ENCODE results near the gene PPP4R3A.
"Not testable (repeated sequence)": the region's sequence is repeated elsewhere in the genome, so short reads cannot be mapped to it uniquely, and the experiment has no call there.

The PPP4R3A gene

GRCh38 chr14:91453744-91454143, 56.4 kb downstream of the PPP4R3A start:
- DNase-seq = no peak
- intact Hi-C loops (cut with DNase I) = no loop called here

DNA sequence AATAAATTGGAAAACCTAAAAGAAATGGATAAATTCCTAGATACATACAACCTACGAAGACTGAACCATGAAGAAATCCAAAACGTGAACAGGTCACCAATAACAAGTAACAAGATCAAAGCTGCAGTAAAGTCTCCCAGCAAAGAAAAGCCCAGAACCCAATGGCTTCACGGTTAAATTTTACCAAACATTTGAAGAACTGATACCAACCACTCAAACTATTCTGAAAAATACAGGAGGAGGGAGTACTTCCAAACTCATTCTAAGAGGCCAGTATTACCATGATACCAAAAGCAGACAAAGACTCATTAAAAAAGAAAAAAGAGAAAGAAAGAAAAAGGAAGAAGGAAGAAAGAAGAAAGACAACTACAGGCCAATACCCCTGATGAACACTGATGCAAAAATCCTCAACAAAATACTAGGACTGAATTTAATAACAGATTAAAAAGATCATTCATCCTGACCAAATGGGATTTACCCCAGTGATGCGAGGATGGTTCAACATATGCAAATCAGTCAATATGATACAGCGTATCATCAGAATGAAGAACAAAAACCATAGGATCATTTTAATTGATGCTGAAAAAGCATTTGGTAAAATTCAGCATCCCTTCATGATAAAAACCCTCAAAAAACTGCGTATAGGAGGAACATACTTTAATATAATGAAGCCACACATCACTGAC, 65.6 kb downstream of the PPP4R3A start:
- DNase-seq = no peak
- intact Hi-C loops (cut with DNase I) = no loop called here

DNA sequence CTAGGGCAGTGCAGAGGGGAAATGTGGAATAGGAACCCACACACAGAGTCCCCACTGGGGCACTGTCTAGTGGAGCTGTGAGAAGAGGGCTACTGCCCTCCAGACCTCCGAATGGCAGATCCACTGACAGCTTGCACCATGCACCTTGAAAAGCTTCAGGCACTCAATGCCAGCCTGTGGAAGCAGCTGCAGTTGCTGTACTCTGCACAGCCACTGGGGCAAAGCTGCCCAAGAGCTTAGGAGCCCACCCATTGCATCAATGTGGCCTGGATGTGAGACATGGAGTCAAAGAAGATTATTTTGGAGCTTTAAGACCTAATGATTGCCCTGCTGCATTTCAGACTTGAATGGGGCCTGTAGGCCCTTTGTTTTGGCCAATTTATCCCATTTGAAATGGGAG, 70.8 kb downstream of the PPP4R3A start:
- intact Hi-C loops (cut with DNase I) = no loop called here
- DNase-seq = no peak

DNA sequence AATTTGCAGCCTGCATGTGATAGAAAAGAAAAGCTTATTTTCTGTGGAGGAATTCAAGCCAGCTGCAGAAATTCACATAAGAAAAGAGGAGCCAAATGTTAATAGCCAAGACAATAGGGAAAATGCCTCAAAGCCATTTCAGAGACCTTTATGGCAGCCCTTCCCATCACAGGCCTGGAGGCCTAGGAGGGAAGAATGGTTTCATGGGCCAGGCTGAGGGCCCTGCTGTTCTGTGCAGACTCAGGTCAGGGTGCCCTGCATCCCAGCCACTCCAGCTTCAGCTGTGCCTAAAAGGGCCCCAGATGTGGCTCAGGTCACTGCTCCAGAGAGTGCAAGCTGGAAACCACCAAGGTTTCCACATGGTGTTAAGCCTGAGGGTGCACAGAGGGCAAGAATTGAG, 71.3 kb downstream of the PPP4R3A start:
- intact Hi-C loops (cut with DNase I) = no loop called here
- DNase-seq = no peak

DNA sequence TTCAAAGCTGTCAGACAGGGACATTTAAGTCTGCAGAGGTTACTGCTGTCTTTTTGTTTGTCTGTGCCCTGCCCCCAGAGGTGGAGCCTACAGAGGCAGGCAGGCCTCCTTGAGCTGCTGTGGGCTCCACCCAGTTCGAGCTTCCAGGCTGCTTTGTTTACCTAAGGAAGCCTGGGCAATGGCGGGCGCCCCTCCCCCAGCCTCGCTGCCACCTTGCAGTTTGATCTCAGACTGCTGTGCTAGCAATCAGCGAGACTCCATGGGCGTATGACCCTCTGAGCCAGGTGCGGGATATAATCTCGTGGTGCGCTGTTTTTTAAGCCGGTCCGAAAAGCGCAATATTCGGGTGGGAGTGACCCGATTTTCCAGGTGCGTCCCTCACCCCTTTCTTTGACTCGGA, 73.8 kb downstream of the PPP4R3A start:
- DNase-seq; intact Hi-C loops (cut with DNase I): not testable (repeated sequence)

DNA sequence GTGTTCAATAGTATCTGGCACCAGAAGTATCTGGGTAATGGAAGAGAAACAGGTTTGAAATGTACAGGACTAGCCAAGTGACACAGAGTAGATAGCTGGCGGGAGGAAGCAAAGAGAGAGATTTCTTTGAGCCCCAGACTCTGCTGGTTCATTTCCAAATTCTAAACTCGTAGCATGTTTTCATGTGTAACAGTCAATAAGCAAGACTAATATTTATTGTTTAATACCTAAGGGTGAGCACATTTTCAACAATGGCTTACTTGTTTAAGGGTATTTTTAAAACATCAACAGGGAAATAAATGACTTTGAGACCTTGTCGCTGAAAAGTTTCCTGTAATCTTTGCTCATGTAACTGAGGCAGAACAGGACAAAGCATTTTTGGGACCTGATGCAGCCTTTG, 80.7 kb downstream of the PPP4R3A start:
- DNase-seq = no peak
- intact Hi-C loops (cut with DNase I) = no loop called here

GRCh38 chr14:91428931-91429330, 81.2 kb downstream of the PPP4R3A start:
- DNase-seq; intact Hi-C loops (cut with DNase I): not testable (repeated sequence)

- intact Hi-C loops (cut with DNase I) = not testable (repeated sequence)
These were observed 84.6 kb downstream of the PPP4R3A start for GRCh38 chr14:91425531-91425944.

GRCh38 chr14:91424813-91425530, 85.1 kb downstream of the PPP4R3A start:
- intact Hi-C loops (cut with DNase I) = no loop called here
- DNase-seq = no peak

More at GRCh38 chr14:91425531-91425944, 84.6 kb downstream of the PPP4R3A start:
- not testable (repeated sequence) for DNase-seq

GRCh38 chr14:91420686-91421085, 89.4 kb downstream of the PPP4R3A start:
- intact Hi-C loops (cut with DNase I) = no loop called here
- DNase-seq = no peak

DNA sequence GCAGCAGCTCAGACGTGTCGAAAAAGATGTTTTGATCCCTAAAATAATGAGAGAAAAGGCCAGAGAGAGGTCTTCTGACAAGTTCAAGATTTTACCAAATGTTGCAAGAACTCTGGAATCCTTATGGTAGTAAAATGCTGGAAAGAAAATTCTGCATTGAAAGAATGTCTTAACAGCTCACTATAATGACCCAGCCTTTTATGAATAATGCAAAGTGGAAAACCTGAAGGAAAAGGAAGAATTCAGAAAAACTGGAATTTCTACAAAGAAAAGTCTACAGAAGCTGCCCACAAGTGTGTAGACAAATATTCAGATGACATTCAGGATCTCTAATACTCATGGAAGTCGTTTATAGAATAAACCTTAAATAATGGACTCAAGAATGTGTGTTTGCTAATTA, 90.7 kb downstream of the PPP4R3A start:
- no peak for DNase-seq
- intact Hi-C loops (cut with DNase I) = loop anchor here (1.0 kb wide), 1 partner anchor 96 kb away; no protein-coding TSS in a partner anchor

DNA sequence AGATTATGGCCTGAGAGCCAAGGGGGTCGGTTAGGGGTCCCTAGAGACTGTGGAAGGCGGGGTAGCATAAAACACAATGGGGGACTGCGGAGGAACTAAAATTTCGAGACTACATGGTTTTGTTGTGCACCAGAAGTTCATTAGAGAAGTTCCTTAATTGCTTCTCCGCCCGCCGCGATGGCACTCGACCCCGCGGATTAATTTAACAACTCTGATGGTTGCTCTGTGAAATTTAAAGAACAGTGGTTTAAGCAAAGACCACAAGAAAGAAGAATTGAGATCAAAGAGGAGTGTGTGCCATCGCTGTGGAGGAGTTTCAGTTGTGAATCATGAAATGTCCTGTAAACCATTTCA, 91.1 kb downstream of the PPP4R3A start:
- no peak for DNase-seq
- intact Hi-C loops (cut with DNase I) = loop anchor here (1.0 kb wide), 1 partner anchor 96 kb away; no protein-coding TSS in a partner anchor

DNA sequence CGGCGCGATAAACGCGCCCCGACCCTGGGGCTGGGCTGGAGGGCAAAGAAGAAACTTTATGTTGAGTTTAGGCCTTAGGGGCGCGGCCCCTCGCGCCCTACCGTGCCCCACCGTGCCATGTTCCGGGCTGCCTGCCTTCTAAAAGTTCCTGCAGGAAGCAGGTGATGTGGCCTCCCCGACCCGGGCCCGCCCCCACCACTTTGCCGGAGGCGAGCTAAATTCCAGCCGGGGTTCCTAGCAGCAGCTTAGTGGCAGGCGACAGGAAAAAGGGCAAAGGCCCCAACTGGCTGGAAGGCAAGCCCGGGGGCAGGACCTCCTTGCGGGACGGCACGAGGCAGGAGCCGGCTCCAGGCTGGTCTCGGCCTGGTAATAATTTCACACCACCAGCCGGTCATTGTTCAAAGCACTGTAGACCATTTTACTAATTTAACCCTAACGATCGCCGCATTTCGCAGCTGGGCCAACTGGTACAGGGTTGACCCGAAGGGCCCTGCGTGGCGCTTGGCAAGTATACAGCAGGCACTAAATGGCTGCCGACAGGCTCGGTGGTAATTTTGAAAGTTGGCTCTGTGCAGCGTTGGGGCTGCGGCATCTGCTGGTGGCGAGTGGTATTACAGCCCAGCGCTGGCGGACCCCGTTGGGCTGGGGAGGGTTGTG, 91.6 kb downstream of the PPP4R3A start:
- intact Hi-C loops (cut with DNase I) = loop anchor here (1.0 kb wide), 1 partner anchor 95 kb away; no protein-coding TSS in a partner anchor
- peak; percentile 35 to 94 (median 69) for DNase-seq

- DNase-seq = peak in 1 of 10 donors; percentile 63
- intact Hi-C loops (cut with DNase I) = loop anchor here (1.0 kb wide), 1 partner anchor 37 kb away; no protein-coding TSS in a partner anchor
These were observed 92.1 kb downstream of the PPP4R3A start for GRCh38 chr14:91417983-91418386.

GRCh38 chr14:91417120-91417982, 92.8 kb downstream of the PPP4R3A start, which contains the start of gene CCDC88C:
TSS of gene CCDC88C (minus strand) at chr14:91417820. CDS start at chr14:91417690, 130 bp downstream.
- DNase-seq = peak in 5 of 10 donors; percentile 16 to 87 (median 70)
- intact Hi-C loops (cut with DNase I) = loop anchor here (1.0 kb wide), 1 partner anchor 36 kb away; no protein-coding TSS in a partner anchor

DNA sequence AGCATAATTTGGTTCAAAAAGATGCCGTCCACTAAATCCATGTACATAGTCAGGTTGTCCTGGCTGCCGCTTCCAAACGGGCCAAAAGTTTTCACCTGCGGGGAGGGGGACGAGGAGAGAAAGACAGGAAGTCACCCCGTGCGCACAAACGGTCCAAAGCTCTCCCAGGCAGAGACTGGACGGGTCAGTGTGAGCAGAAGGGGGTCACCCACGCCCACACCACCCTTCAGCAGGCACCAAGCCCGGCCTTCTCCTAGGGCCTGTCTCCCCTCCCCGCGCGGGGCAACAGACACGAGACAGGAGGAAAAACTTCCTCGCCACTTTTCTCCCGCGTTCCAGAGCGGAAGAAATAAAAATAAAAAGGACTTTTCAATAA, 93.4 kb downstream of the PPP4R3A start:
- peak in 2 of 10 donors; percentile 59 to 67 for DNase-seq
- intact Hi-C loops (cut with DNase I) = loop anchor here (1.0 kb wide), 1 partner anchor 35 kb away; no protein-coding TSS in a partner anchor

- intact Hi-C loops (cut with DNase I) = no loop called here
- DNase-seq = peak in 1 of 10 donors; percentile 76
These were observed 94.0 kb downstream of the PPP4R3A start for GRCh38 chr14:91415794-91416743.

DNA sequence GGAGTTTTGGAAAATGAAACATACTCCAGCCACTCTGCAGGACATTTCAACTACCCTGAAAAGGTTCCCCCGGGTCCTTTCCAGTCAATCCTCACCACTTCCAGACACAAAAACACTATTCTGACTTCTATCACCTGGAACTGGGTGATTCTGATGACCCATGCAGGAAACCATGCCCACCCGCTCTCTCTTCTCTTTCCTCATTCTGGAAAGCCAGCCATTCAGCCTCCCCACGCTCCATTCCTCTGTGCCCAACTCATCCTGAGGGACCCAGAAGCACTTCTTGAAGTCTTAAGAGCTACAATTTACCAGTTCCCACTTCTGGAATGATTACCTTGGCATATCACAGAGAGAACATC, 95.7 kb downstream of the PPP4R3A start:
- intact Hi-C loops (cut with DNase I) = no loop called here
- DNase-seq = no peak
